PC-9 (cell line): ENCODE results near the gene LMX1A.

ENCODE experiments used
- EZH2 ChIP-seq: fragments of 200-600 bp; sonication (generic); IDR thresholded peaks from 2 replicates; pipeline ENCODE4 v1.8.0; 2017; ENCODE audit warnings: antibody characterized with exemption, low read depth
- TF ChIP-seq, protein P1 (sequence below): fragments of 200-600 bp; sonication (generic); conservative IDR thresholded peaks from 2 replicates; pipeline ENCODE4 v1.6.1; 2017; ENCODE audit warnings: mixed run types, antibody characterized with exemption, mild to moderate bottlenecking, moderate library complexity

DNA sequence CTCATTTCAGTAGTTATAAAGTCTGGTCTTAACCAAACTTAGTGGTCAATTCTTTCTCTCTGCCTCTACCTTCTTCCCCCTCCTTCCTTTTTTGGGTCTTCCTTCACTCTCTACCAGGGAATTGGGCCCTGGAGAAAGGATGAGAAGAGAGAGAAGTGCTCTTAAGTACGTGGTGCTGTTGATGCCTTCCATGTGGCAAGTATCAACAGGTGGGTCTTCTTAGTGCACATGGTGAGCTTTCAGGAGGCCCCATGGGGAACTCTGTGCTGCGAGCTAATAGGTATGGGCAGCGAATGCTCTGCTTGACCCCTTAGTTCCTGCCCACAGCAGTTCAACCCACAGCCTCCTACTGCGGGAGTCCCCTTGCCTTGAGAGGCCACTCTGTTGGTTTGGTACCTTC, 39.4 kb upstream of the LMX1A start:
- no peak for TF ChIP-seq EZH2
- TF ChIP-seq, protein P1, sequence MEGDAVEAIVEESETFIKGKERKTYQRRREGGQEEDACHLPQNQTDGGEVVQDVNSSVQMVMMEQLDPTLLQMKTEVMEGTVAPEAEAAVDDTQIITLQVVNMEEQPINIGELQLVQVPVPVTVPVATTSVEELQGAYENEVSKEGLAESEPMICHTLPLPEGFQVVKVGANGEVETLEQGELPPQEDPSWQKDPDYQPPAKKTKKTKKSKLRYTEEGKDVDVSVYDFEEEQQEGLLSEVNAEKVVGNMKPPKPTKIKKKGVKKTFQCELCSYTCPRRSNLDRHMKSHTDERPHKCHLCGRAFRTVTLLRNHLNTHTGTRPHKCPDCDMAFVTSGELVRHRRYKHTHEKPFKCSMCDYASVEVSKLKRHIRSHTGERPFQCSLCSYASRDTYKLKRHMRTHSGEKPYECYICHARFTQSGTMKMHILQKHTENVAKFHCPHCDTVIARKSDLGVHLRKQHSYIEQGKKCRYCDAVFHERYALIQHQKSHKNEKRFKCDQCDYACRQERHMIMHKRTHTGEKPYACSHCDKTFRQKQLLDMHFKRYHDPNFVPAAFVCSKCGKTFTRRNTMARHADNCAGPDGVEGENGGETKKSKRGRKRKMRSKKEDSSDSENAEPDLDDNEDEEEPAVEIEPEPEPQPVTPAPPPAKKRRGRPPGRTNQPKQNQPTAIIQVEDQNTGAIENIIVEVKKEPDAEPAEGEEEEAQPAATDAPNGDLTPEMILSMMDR = no peak
